HCT116 (cell line): Measurements from ENCODE around the gene F7. TPM values are rescaled to one million over a fixed set of nuclear protein-coding genes. Genes with fewer than 3 reads are reported as not detected.
A peak's percentile ranks its signal among the peaks of the same experiment; 100 is the strongest.

ENCODE experiments used
- ATAC-seq: fragments of 200-7000 bp; cut with Tn5 transposase; 2 replicates; pipeline ENCODE4 v1.9.1; 2020; ENCODE audit warnings: mild to moderate bottlenecking, moderate library complexity
- BruUV-seq: library from RNA; stranded (reverse); fragments of 400-500 nt; replicated peaks from 2 replicates; lab custom pipeline; 2021; lab: Mats Ljungman, UMichigan
- CTCF ChIA-PET: fragments of 300-600 bp; sonication (Branson Sonifier 250); formaldehyde crosslinking; loops from one replicate; lab custom pipeline; 2021; ENCODE audit warnings: antibody characterized with exemption; lab: Charles Lee
- POLR2A ChIA-PET: fragments of 300-600, 350-600 bp; sonication (Branson Sonifier 250); formaldehyde crosslinking; loops from one replicate; lab custom pipeline; 2021; ENCODE audit warnings: antibody characterized with exemption; lab: Charles Lee
- RAD21 ChIA-PET, 2 experiments: fragments of 300-600 bp; sonication (Branson Sonifier 250); formaldehyde crosslinking; loops; one replicate each; lab custom pipeline; 2023; ENCODE audit warnings: low total read pairs in 2 of 2; ENCODE audit not compliant: uncharacterized antibody in 2 of 2, unreplicated experiment in 2 of 2, low non-redundant PET in 1 of 2; lab: Charles Lee
- DNase-seq: peaks from one replicate; pipeline ENCODE4 v3.0.0-alpha.2; 2010; ENCODE audit warnings: low read depth, low spot score
- H2AFZ ChIP-seq: fragments of 200-600 bp; shearing (Covaris generic), sonication (generic); 2 replicates; pipeline ENCODE4 v1.6.1; 2017; ENCODE audit warnings: low read depth, mixed run types, mixed read lengths, antibody characterized with exemption, low read length; ENCODE audit not compliant: poor library complexity, severe bottlenecking
- H3K27ac ChIP-seq: 2 replicates; pipeline ENCODE4 v1.5.1; 2012; ENCODE audit warnings: low read depth, low read length
- H3K27me3 ChIP-seq: fragments of 200-600 bp; sonication (generic); 2 replicates; pipeline ENCODE4 v1.6.1; 2016; ENCODE audit warnings: mixed run types, low read length, mixed read lengths; ENCODE audit not compliant: insufficient read depth
- H3K36me3 ChIP-seq, 2 experiments: fragments of 200-500 bp in 1 of 2; fragments of 200-600 bp in 1 of 2; sonication (Bioruptor generic) in 1 of 2; sonication (generic) in 1 of 2; 2 replicates each; pipeline versions ENCODE4 v1.5.1 to v1.6.1; 2014 to 2016; ENCODE audit warnings: low read length in 2 of 2, inconsistent platforms in 1 of 2, mixed read lengths in 1 of 2, mixed run types in 1 of 2; ENCODE audit not compliant: insufficient read depth in 2 of 2, control insufficient read depth in 1 of 2
- H3K4me1 ChIP-seq, 2 experiments: fragments of 200-600 bp in 1 of 2; sonication (generic) in 1 of 2; 2 replicates each; pipeline versions ENCODE4 v1.5.1 to v1.6.1; 2012 to 2017; ENCODE audit warnings: low read length in 2 of 2, inconsistent platforms in 1 of 2, mild to moderate bottlenecking in 1 of 2, mixed read lengths in 1 of 2, mixed run types in 1 of 2, moderate library complexity in 1 of 2; ENCODE audit not compliant: insufficient read depth in 2 of 2, control insufficient read depth in 1 of 2
- H3K4me2 ChIP-seq: fragments of 200-600 bp; sonication (generic); 2 replicates; pipeline ENCODE4 v1.6.1; 2017; ENCODE audit warnings: mixed run types, low read length, mixed read lengths
- H3K4me3 ChIP-seq, 2 experiments: fragments of 200-600 bp in 1 of 2; sonication (generic) in 1 of 2; replicated peaks in 1 of 2; 2 replicates each; pipeline ENCODE4 v1.5.1; 2011 to 2016; ENCODE audit warnings: low read length in 2 of 2, control low read depth in 1 of 2, low read depth in 1 of 2, mild to moderate bottlenecking in 1 of 2, mixed read lengths in 1 of 2, mixed run types in 1 of 2
- H3K79me2 ChIP-seq: fragments of 200-600 bp; sonication (generic); 2 replicates; pipeline ENCODE4 v1.6.1; 2017; ENCODE audit warnings: mild to moderate bottlenecking, mixed run types, low read length, moderate library complexity, mixed read lengths; ENCODE audit not compliant: insufficient read depth
- H3K9ac ChIP-seq: fragments of 200-600 bp; sonication (generic); 2 replicates; pipeline ENCODE4 v1.6.1; 2016; ENCODE audit warnings: low read length, mixed read lengths
- H3K9me2 ChIP-seq: fragments of 200-600 bp; sonication (generic), shearing (Covaris generic); 2 replicates; pipeline ENCODE4 v1.6.1; 2017; ENCODE audit warnings: mixed run types, mild to moderate bottlenecking, moderate library complexity; ENCODE audit not compliant: insufficient read depth
- H3K9me3 ChIP-seq, 2 experiments: fragments of 200-500 bp in 1 of 2; fragments of 200-600 bp in 1 of 2; sonication (Bioruptor generic) in 1 of 2; sonication (generic) in 1 of 2; 2 replicates each; pipeline ENCODE4 v1.6.1; 2014 to 2017; ENCODE audit warnings: low read length in 2 of 2, mixed read lengths in 2 of 2, inconsistent platforms in 1 of 2, low read depth in 1 of 2, mild to moderate bottlenecking in 1 of 2, mixed run types in 1 of 2, moderate library complexity in 1 of 2; ENCODE audit not compliant: control insufficient read depth in 1 of 2, insufficient read depth in 1 of 2
- H4K20me1 ChIP-seq: fragments of 200-600 bp; sonication (generic), shearing (Covaris generic); 2 replicates; pipeline ENCODE4 v1.6.1; 2017; ENCODE audit warnings: mixed run types, mild to moderate bottlenecking, moderate library complexity; ENCODE audit not compliant: insufficient read depth
- CEBPB ChIP-seq: IDR thresholded peaks from 2 replicates; pipeline ENCODE4 v1.6.1; 2012; ENCODE audit warnings: low read depth
- EGR1 ChIP-seq: IDR thresholded peaks from 2 replicates; pipeline ENCODE4 v1.6.1; 2012; ENCODE audit warnings: low read depth
- RAD21 ChIP-seq: IDR thresholded peaks from 2 replicates; pipeline ENCODE4 v1.6.1; 2012; ENCODE audit warnings: low read depth, mild to moderate bottlenecking
- SP1 ChIP-seq: IDR thresholded peaks from 2 replicates; pipeline ENCODE4 v1.6.1; 2012; ENCODE audit warnings: low read depth
- ZBTB33 ChIP-seq: IDR thresholded peaks from 2 replicates; pipeline ENCODE4 v1.6.1; 2011; ENCODE audit warnings: mild to moderate bottlenecking, low read length, moderate library complexity; ENCODE audit not compliant: insufficient replicate concordance; ENCODE audit errors: extremely low read depth
- ZFX ChIP-seq: fragments of 450-650 bp; IDR thresholded peaks from 2 replicates; pipeline ENCODE4 v1.6.1; 2017
- intact Hi-C: fragments of 100-400 bp; cut with micrococcal nuclease; formaldehyde crosslinking; loops from 2 replicates; pipeline ENCODE4 v1.10.0; 2022
- total RNA-seq: library from RNA; stranded (reverse); gene quantifications from one replicate; pipeline ENCODE4 v1.2.1, GENCODE V29; 2021; ENCODE audit not compliant: unreplicated experiment
- TF ChIP-seq, protein P1 (sequence below): IDR thresholded peaks from 2 replicates; pipeline ENCODE4 v1.6.1; 2012
- TF ChIP-seq, protein P2 (sequence below), 3 experiments: fragments of 200-600 bp in 1 of 3; sonication (generic) in 1 of 3; IDR thresholded peaks in 2 of 3; conservative IDR thresholded peaks in 1 of 3; 2 replicates each; pipeline ENCODE4 v1.5.1; 2012 to 2017; ENCODE audit warnings: low read depth in 2 of 3, low read length in 2 of 3, antibody characterized with exemption in 1 of 3, borderline replicate concordance in 1 of 3, control low read depth in 1 of 3, mild to moderate bottlenecking in 1 of 3, mixed read lengths in 1 of 3, mixed run types in 1 of 3, moderate library complexity in 1 of 3; ENCODE audit not compliant: insufficient read depth in 1 of 3

The F7 gene
- total RNA-seq, 1 experiment from 2014 or later: not detected

- ATAC-seq (peak; percentile 52), DNase-seq (no peak)
- Histone ChIP-seq H3K27ac (no peak overlapping the region), H3K27me3 (no peaks in the 10 kb centered on the region), H3K4me2 (no peak overlapping the region), H3K9me3 (no peaks in the 10 kb centered on the region), H3K4me3 (no peak overlapping the region), H2AFZ (no peak overlapping the region), H3K4me1 (peaks cover 7 to 11% of the 10 kb centered on the region in 2 experiments; a peak in 3 of 4 replicates), H3K79me2 (no peaks in the 10 kb centered on the region), H3K9me2 (no peaks in the 10 kb centered on the region), H4K20me1 (no peaks in the 10 kb centered on the region), H3K9ac (no peak overlapping the region), H3K36me3 (no peaks in the 10 kb centered on the region)
- ChIA-PET RAD21 (no interaction called here), POLR2A (no interaction called here), CTCF (no interaction called here)
- BruUV-seq: no TSS peak
- TF ChIP-seq, protein P1, sequence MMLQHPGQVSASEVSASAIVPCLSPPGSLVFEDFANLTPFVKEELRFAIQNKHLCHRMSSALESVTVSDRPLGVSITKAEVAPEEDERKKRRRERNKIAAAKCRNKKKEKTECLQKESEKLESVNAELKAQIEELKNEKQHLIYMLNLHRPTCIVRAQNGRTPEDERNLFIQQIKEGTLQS: no peak
- TF ChIP-seq EGR1 (no peak), CEBPB (no peak), SP1 (no peak), ZFX (no peak), ZBTB33 (no peak), RAD21 (peak; percentile 31)
- TF ChIP-seq, protein P2, sequence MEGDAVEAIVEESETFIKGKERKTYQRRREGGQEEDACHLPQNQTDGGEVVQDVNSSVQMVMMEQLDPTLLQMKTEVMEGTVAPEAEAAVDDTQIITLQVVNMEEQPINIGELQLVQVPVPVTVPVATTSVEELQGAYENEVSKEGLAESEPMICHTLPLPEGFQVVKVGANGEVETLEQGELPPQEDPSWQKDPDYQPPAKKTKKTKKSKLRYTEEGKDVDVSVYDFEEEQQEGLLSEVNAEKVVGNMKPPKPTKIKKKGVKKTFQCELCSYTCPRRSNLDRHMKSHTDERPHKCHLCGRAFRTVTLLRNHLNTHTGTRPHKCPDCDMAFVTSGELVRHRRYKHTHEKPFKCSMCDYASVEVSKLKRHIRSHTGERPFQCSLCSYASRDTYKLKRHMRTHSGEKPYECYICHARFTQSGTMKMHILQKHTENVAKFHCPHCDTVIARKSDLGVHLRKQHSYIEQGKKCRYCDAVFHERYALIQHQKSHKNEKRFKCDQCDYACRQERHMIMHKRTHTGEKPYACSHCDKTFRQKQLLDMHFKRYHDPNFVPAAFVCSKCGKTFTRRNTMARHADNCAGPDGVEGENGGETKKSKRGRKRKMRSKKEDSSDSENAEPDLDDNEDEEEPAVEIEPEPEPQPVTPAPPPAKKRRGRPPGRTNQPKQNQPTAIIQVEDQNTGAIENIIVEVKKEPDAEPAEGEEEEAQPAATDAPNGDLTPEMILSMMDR (IDR thresholded peaks at IDR 0.05 in 2 of 3, conservative IDR thresholded peaks at IDR 0.05 in 1 of 3; ENCODE audit: borderline replicate concordance in 1 of 3, insufficient read depth in 1 of 3, low read depth in 2 of 3, low read length in 2 of 3): peak in 2 of 3 experiments; percentile 27 to 41; a peak in 4 of 6 replicates
- intact Hi-C loops: loop anchor here (10.0 kb wide), 1 partner anchor 69 kb away; the partner anchor contains the start of gene PROZ
These were observed 19.4 kb upstream of the F7 start for GRCh38 chr13:113086031-113086750.
